Suprapubic skin (tissue), 4 donors: ENCODE results near the gene CYB561.

Source experiments
- CTCF ChIP-seq, 2 donors: fragments of 200-600 bp in 1 of 2; fragments of 450-650 bp in 1 of 2; sonication (generic) in 1 of 2; IDR thresholded peaks; one replicate each; pipeline ENCODE4 v1.5.1; 2016 to 2019; ENCODE audit warnings: antibody characterized with exemption in 2 of 2, mild to moderate bottlenecking in 1 of 2, moderate library complexity in 1 of 2
- EP300 ChIP-seq: sonication (generic); formaldehyde crosslinking; IDR thresholded peaks from one replicate; pipeline ENCODE4 v1.6.1; 2017; ENCODE audit warnings: antibody characterized with exemption
- POLR2A ChIP-seq, 2 donors: fragments of 450-650 bp; IDR thresholded peaks; one replicate each; pipeline ENCODE4 v1.6.1; 2017; ENCODE audit warnings: antibody characterized with exemption in 2 of 2, mild to moderate bottlenecking in 2 of 2, moderate library complexity in 2 of 2
- POLR2AphosphoS5 ChIP-seq, 3 donors: sonication (generic); formaldehyde crosslinking; IDR thresholded peaks; one replicate each; pipeline ENCODE4 v1.6.1; 2017; ENCODE audit warnings: antibody characterized with exemption in 3 of 3

GRCh38 chr17:63487014-63487339 lies 40.9 kb upstream of the CYB561 start:
- TF ChIP-seq POLR2A (IDR thresholded peaks at IDR 0.05): no peak
- TF ChIP-seq CTCF (IDR thresholded peaks at IDR 0.05): no peak
- TF ChIP-seq POLR2AphosphoS5 (IDR thresholded peaks at IDR 0.05): no peak
- no peak for TF ChIP-seq EP300
